ENCODE data around the gene POLR3E. TPM values are rescaled to one million over a fixed set of nuclear protein-coding genes. Genes with fewer than 3 reads are reported as not detected.

The POLR3E gene, protein sequence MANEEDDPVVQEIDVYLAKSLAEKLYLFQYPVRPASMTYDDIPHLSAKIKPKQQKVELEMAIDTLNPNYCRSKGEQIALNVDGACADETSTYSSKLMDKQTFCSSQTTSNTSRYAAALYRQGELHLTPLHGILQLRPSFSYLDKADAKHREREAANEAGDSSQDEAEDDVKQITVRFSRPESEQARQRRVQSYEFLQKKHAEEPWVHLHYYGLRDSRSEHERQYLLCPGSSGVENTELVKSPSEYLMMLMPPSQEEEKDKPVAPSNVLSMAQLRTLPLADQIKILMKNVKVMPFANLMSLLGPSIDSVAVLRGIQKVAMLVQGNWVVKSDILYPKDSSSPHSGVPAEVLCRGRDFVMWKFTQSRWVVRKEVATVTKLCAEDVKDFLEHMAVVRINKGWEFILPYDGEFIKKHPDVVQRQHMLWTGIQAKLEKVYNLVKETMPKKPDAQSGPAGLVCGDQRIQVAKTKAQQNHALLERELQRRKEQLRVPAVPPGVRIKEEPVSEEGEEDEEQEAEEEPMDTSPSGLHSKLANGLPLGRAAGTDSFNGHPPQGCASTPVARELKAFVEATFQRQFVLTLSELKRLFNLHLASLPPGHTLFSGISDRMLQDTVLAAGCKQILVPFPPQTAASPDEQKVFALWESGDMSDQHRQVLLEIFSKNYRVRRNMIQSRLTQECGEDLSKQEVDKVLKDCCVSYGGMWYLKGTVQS
- total RNA-seq (2021), result 65.2 and 70.9 TPM in 2 replicates
- Bru-seq, nascent RNA, result percentile 82 among the genes with signal in this experiment
- percentile 86 among the genes with signal in this experiment for BruChase-seq, experiment 1, labeled RNA remaining after a 2-hour chase
- percentile 82 among the genes with signal in this experiment for BruChase-seq, experiment 2, labeled RNA remaining after a 6-hour chase
- long read RNA-seq, transcript POLR3E-201 (21 exons, 3,697 nt), result major isoform, 28 of 60 reads
- long read RNA-seq, partial matches to known transcripts, result 18 of 60 reads
- long read RNA-seq, other reads (novel, unspliced or antisense), result 14 of 60 reads

GRCh38 chr16:22297114-22297870, at the start of gene POLR3E:
Gene POLR3E, plus strand, starts transcription at chr16:22297409. Its CDS starts 5,560 bp downstream, at chr16:22302969.
- Histone ChIP-seq H3K27ac (peak within 1 kb of the TSS; percentile 84), H3F3A (ENCODE audit: insufficient read depth, low read depth) (peaks cover 30% of the 10 kb centered on the region), H3K9me3 (ENCODE audit: insufficient read depth, low read depth) (no peaks in the 10 kb centered on the region), H3K4me3 (peak within 1 kb of the TSS; percentile 78), H3K79me2 (ENCODE audit: low read depth) (peaks cover 41% of the 10 kb centered on the region), H3K9me2 (ENCODE audit: insufficient read depth) (no peaks in the 10 kb centered on the region), H3K27me3 (ENCODE audit: insufficient read depth, low read depth) (no peaks in the 10 kb centered on the region), H3K4me2 (peak within 1 kb of the TSS; percentile 74), H2AFZ (peak within 1 kb of the TSS; percentile 91), H3K36me3 (ENCODE audit: low read depth) (0 out of 2 replicates have a peak, but pooled peaks cover 5% of the 10 kb centered on the region), H4K20me1 (ENCODE audit: insufficient read depth) (peaks cover 42% of the 10 kb centered on the region), H3K4me1 (replicated peaks; ENCODE audit: insufficient read depth) (no peaks in the 10 kb centered on the region)
- TF ChIP-seq CTCF (conservative IDR thresholded peaks at IDR 0.05), result peak; percentile 86
- TF ChIP-seq EZH2 (IDR thresholded peaks at IDR 0.05; ENCODE audit: low read depth), result no peak
- peak; percentile 89 to 100 for DNase-seq
- ChIA-PET POLR2A (ENCODE audit: unreplicated experiment) (interaction anchor here (0.6 to 0.9 kb wide), 4 partner anchors 106 to 1044 kb away, joined by 3 to 8 read pairs (median 4); no protein-coding TSS in a partner anchor), CTCF (interaction anchor here (0.6 kb wide), 1 partner anchor 101 kb away, joined by 4 read pairs; no protein-coding TSS in a partner anchor)
- no TSS peak for BruUV-seq (replicated peaks)
- intact Hi-C loops (cut with micrococcal nuclease; ENCODE audit: unreplicated experiment), result loop anchor here (1.0 to 5.0 kb wide), 7 partner anchors 64 to 344 kb away; partner anchors contain the start of genes EEF2K, PDZD9 and UQCRC2

DNA sequence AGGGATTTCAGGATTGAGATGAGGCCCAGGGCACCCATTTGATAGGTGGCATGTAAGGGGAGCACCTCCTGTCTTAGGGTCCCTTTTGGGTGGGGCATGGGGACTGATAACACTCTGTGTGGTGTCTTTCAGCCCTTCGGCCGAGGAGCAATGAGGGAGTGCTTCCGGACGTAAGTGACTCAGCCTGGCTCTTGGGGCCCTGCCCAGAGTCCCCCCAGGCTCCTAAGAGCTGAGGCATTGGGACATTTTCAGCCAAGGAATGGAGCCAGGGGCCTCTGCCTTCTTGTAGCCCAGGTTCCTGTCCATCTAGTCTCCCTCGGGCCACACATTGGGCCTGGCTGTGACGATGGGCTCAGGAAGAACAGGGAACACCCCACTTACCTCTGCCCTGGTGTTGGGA, 46.7 kb upstream of the POLR3E start:
- Histone ChIP-seq H2AFZ (no peak overlapping the region), H3F3A (ENCODE audit: insufficient read depth, low read depth) (no peaks in the 10 kb centered on the region), H3K79me2 (ENCODE audit: low read depth) (no peaks in the 10 kb centered on the region), H3K4me3 (no peak overlapping the region), H3K27ac (no peak overlapping the region), H3K4me2 (no peak overlapping the region), H3K9me3 (ENCODE audit: insufficient read depth, low read depth) (no peaks in the 10 kb centered on the region; the same call in 1 of the 2 replicates), H3K36me3 (ENCODE audit: low read depth) (peaks cover 8% of the 10 kb centered on the region), H4K20me1 (ENCODE audit: insufficient read depth) (no peaks in the 10 kb centered on the region), H3K4me1 (replicated peaks; ENCODE audit: insufficient read depth) (no peaks in the 10 kb centered on the region), H3K9me2 (ENCODE audit: insufficient read depth) (no peaks in the 10 kb centered on the region), H3K27me3 (ENCODE audit: insufficient read depth, low read depth) (no peaks in the 10 kb centered on the region)
- no TSS peak for BruUV-seq (replicated peaks)
- CTCF ChIA-PET, result no interaction called here
- TF ChIP-seq CTCF (conservative IDR thresholded peaks at IDR 0.05) (no peak), EZH2 (IDR thresholded peaks at IDR 0.05; ENCODE audit: low read depth) (no peak)
- POLR2A ChIA-PET (ENCODE audit: unreplicated experiment), result no interaction called here
- intact Hi-C loops (cut with micrococcal nuclease; ENCODE audit: unreplicated experiment), result no loop called here
- DNase-seq, result no peak
